A673 (cell line): Measurements from ENCODE around the gene DNAAF8. TPM values are rescaled to one million over a fixed set of nuclear protein-coding genes. Genes with fewer than 3 reads are reported as not detected.

ENCODE experiments used
- BruUV-seq: library from RNA; stranded (reverse); fragments of 400-500 nt; replicated peaks from 2 replicates; lab custom pipeline; 2021; lab: Mats Ljungman, UMichigan
- CTCF ChIA-PET: fragments of 300-600 bp; sonication (Branson Sonifier 250); formaldehyde crosslinking; loops from one replicate; lab custom pipeline; 2022; ENCODE audit warnings: antibody characterized with exemption; lab: Charles Lee
- POLR2A ChIA-PET: fragments of 300-600 bp; sonication (Branson Sonifier 250); formaldehyde crosslinking; loops from one replicate; lab custom pipeline; 2022; ENCODE audit warnings: antibody characterized with exemption; ENCODE audit not compliant: low non-redundant PET; lab: Charles Lee
- DNase-seq: peaks from one replicate; pipeline ENCODE4 v3.0.0-alpha.2; 2015; ENCODE audit warnings: low spot score
- H3K27ac ChIP-seq: fragments of 200-600 bp; sonication (generic); 2 replicates; pipeline ENCODE4 v1.5.1; 2016; ENCODE audit warnings: mixed run types, low read depth, mild to moderate bottlenecking, mixed read lengths, antibody characterized with exemption, low read length; ENCODE audit not compliant: poor library complexity, severe bottlenecking
- H3K27me3 ChIP-seq: fragments of 200-600 bp; sonication (generic); replicated peaks from 2 replicates; pipeline ENCODE4 v1.6.1; 2017; ENCODE audit warnings: mixed run types, low read depth, mild to moderate bottlenecking, mixed read lengths, antibody characterized with exemption, low read length; ENCODE audit not compliant: insufficient read depth, poor library complexity
- H3K36me3 ChIP-seq: fragments of 200-600 bp; sonication (generic); 2 replicates; pipeline ENCODE4 v1.6.1; 2016; ENCODE audit warnings: mixed run types, mild to moderate bottlenecking, mixed read lengths, antibody characterized with exemption, low read length; ENCODE audit not compliant: insufficient read depth, poor library complexity, severe bottlenecking
- H3K4me1 ChIP-seq: fragments of 200-600 bp; sonication (generic); 2 replicates; pipeline ENCODE4 v1.6.1; 2017; ENCODE audit warnings: mixed run types, mild to moderate bottlenecking, mixed read lengths, antibody characterized with exemption, low read length; ENCODE audit not compliant: insufficient read depth, poor library complexity, severe bottlenecking
- H3K4me3 ChIP-seq: fragments of 200-600 bp; sonication (generic); 2 replicates; pipeline ENCODE4 v1.5.1; 2016; ENCODE audit warnings: low read depth, mixed run types, mild to moderate bottlenecking, mixed read lengths, low read length; ENCODE audit not compliant: poor library complexity, severe bottlenecking
- H3K9me3 ChIP-seq: fragments of 200-600 bp; sonication (generic); 2 replicates; pipeline ENCODE4 v1.6.1; 2016; ENCODE audit warnings: mixed run types, low read depth, mild to moderate bottlenecking, mixed read lengths, antibody characterized with exemption, low read length; ENCODE audit not compliant: poor library complexity, severe bottlenecking
- EZH2 ChIP-seq: fragments of 200-600 bp; sonication (generic); IDR thresholded peaks from 2 replicates; pipeline ENCODE4 v1.6.1; 2017; ENCODE audit warnings: borderline replicate concordance, low read depth, mild to moderate bottlenecking, mixed read lengths, antibody characterized with exemption, low read length; ENCODE audit not compliant: poor library complexity, severe bottlenecking
- intact Hi-C: fragments of 100-400 bp; cut with micrococcal nuclease; formaldehyde crosslinking; loops from one replicate; pipeline ENCODE4 v1.10.0; 2022; ENCODE audit not compliant: unreplicated experiment
- total RNA-seq: library from RNA; stranded (reverse); gene quantifications from 2 replicates; pipeline ENCODE4 v1.2.3, GENCODE V29; 2021
- TF ChIP-seq, protein P1 (sequence below): fragments of 300-800, 200-600 bp; sonication (generic); conservative IDR thresholded peaks from 2 replicates; pipeline ENCODE4 v1.5.1; 2017; ENCODE audit warnings: low read depth, mild to moderate bottlenecking, antibody characterized with exemption, low read length, moderate library complexity, mixed read lengths

Gene DNAAF8
- total RNA-seq, 1 experiment from 2014 or later: 0.15 TPM

DNA sequence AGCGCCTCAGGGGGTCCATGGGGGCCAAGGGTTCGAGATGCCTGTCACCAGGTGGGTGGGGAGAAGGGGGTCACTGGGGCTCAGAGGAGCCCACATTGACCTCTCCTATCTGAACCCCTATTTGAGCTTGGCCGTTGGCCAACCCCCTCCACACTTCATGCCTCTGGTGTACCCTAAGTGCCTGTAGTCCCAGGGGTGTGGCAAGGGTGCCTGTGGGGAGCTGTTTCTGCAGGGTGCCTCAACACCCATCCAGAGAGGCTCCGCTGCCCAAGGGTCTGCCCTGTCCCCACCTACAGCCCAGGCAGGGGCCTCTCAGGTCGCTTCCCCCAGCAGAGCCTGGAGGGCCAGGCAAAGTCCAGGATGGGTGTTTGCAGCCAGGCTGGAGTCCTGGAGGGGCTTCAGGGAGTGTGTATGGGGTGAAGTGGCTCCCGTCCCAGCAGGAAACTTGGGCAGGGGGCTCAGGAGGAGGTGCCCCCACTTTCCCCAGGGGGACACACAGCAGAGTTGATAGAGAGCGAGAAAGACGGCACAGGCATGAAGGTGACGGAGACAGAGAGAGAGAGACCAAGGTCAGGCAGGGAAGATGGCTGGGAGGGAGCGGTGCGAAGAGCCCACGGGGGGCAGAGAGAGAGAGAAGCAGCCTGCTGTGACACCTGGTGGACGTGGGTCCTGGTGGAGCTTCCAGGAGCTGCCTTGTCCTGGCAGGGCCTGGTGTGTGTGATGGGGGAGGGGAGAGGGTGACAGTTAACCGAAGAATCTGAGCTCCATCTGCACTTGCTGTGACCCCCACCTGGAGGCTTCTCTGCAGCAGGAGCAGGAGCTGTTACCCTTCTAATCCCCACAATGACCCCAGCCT is 53.5 kb downstream of the DNAAF8 start, which contains the start of gene SEPTIN12:
SEPTIN12 (minus strand) TSS at position 719 of the 856 bp plus-strand sequence; CDS start at position 19, 700 bp downstream.
- intact Hi-C loops: no loop called here
- ChIA-PET CTCF (no interaction called here), POLR2A (no interaction called here)
- Histone ChIP-seq H3K27me3 (no peaks in the 10 kb centered on the region), H3K4me1 (no peaks in the 10 kb centered on the region), H3K36me3 (no peaks in the 10 kb centered on the region), H3K9me3 (no peaks in the 10 kb centered on the region), H3K4me3 (no peak within 1 kb of the TSS), H3K27ac (no peak within 1 kb of the TSS)
- TF ChIP-seq EZH2: no peak
- TF ChIP-seq, protein P1, sequence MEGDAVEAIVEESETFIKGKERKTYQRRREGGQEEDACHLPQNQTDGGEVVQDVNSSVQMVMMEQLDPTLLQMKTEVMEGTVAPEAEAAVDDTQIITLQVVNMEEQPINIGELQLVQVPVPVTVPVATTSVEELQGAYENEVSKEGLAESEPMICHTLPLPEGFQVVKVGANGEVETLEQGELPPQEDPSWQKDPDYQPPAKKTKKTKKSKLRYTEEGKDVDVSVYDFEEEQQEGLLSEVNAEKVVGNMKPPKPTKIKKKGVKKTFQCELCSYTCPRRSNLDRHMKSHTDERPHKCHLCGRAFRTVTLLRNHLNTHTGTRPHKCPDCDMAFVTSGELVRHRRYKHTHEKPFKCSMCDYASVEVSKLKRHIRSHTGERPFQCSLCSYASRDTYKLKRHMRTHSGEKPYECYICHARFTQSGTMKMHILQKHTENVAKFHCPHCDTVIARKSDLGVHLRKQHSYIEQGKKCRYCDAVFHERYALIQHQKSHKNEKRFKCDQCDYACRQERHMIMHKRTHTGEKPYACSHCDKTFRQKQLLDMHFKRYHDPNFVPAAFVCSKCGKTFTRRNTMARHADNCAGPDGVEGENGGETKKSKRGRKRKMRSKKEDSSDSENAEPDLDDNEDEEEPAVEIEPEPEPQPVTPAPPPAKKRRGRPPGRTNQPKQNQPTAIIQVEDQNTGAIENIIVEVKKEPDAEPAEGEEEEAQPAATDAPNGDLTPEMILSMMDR: no peak
- BruUV-seq: no TSS peak
- no peak for DNase-seq

DNA sequence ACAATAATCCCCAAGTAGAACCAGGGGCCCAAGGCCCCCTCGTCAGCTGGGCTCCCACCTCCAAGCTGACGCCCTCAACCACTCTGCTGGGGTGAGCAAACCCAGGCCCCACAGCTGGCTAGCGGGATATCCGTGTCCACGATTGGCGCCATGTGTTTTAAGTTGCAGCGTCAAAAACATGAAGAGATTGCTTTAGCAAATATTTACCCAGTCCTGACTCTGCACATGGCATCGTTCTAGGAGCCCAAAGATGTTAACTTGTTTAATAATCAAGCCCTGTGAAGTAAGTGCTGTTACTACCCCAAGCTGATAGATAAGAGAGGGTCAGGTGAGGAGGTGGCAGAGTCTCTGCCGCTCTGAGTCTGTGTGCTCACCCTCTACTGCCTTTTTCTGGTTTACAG is 54.2 kb downstream of the DNAAF8 start:
- no peaks in the 10 kb centered on the region for H3K27me3 ChIP-seq
- no peak for TF ChIP-seq EZH2
- TF ChIP-seq, protein P1: no peak
- POLR2A ChIA-PET: no interaction called here
- CTCF ChIA-PET: no interaction called here
- no peak for DNase-seq
- H3K9me3 ChIP-seq: no peaks in the 10 kb centered on the region
- intact Hi-C loops: no loop called here
- no peaks in the 10 kb centered on the region for H3K36me3 ChIP-seq
- no peak overlapping the region for H3K4me3 ChIP-seq
- H3K27ac ChIP-seq: no peak overlapping the region
- no peaks in the 10 kb centered on the region for H3K4me1 ChIP-seq
- no TSS peak for BruUV-seq

DNA sequence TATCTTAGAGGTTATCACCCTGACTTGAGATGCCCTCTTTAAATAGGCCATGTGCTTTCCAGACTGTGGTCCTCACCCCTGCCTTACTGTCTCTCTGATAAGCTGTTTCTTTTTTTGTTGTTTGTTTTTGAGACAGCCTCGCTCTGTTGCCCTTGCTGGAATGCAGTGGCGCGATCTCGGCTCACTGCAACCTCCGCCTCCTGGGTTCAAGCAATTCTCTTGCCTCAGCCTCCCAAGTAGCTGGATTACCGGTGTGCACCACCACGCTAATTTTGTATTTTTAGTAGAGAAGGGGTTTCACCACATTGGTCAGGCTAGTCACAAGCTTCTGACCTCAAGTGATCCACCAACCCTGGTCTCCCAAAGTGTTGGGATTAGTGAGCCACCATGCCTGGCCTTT is 54.6 kb downstream of the DNAAF8 start:
- intact Hi-C loops: no loop called here
- Histone ChIP-seq H3K27me3 (no peaks in the 10 kb centered on the region), H3K9me3 (no peaks in the 10 kb centered on the region), H3K36me3 (no peaks in the 10 kb centered on the region), H3K4me3 (no peak overlapping the region), H3K4me1 (no peaks in the 10 kb centered on the region), H3K27ac (no peak overlapping the region)
- no peak for TF ChIP-seq EZH2
- TF ChIP-seq, protein P1: no peak
- CTCF ChIA-PET: no interaction called here
- DNase-seq: no peak
- no TSS peak for BruUV-seq
- POLR2A ChIA-PET: no interaction called here
